ENCODE measurements around the gene SAP30BP.

The SAP30BP gene

DNA sequence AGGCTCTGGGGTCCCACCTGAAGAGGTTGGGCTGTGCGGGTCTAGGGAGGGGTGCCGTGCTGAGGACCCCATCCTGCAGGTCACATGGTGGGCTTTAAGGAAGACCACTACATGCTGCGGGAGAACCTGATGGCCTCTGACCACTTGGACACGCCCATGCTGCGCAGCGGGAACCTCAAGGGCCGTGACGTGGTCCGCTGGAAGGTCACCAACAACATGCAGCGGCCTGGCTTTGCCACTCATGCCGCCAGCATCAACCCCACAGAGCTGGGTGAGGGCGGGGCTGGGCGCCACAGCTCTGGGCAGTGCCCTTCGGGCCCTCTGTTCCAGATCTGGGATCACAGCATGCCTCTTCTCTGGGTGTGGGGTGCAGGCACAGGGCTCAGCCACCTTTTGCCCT, 72.7 kb downstream of the SAP30BP start:
- H4K20me1 ChIP-seq (ENCODE audit: control insufficient read depth, insufficient read depth, low read depth, low read length): no peaks in the 10 kb centered on the region
- no peak overlapping the region for H3K4me3 ChIP-seq (ENCODE audit: low read length)
- no peaks in the 10 kb centered on the region for H3K9me3 ChIP-seq (ENCODE audit: control insufficient read depth, insufficient read depth, low read length)
- TF ChIP-seq EZH2phosphoT487 (IDR thresholded peaks at IDR 0.05; ENCODE audit: borderline replicate concordance, low read length): no peak
- TF ChIP-seq, protein P1, sequence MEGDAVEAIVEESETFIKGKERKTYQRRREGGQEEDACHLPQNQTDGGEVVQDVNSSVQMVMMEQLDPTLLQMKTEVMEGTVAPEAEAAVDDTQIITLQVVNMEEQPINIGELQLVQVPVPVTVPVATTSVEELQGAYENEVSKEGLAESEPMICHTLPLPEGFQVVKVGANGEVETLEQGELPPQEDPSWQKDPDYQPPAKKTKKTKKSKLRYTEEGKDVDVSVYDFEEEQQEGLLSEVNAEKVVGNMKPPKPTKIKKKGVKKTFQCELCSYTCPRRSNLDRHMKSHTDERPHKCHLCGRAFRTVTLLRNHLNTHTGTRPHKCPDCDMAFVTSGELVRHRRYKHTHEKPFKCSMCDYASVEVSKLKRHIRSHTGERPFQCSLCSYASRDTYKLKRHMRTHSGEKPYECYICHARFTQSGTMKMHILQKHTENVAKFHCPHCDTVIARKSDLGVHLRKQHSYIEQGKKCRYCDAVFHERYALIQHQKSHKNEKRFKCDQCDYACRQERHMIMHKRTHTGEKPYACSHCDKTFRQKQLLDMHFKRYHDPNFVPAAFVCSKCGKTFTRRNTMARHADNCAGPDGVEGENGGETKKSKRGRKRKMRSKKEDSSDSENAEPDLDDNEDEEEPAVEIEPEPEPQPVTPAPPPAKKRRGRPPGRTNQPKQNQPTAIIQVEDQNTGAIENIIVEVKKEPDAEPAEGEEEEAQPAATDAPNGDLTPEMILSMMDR (IDR thresholded peaks at IDR 0.05; ENCODE audit: low read depth, low read length, poor library complexity, severe bottlenecking): no peak
- H3K36me3 ChIP-seq (ENCODE audit: control insufficient read depth, low read length): no peaks in the 10 kb centered on the region
- no peaks in the 10 kb centered on the region for H3F3A ChIP-seq (ENCODE audit: control insufficient read depth, insufficient read depth)
- H3K27me3 ChIP-seq (ENCODE audit: control insufficient read depth, low read length): no peaks in the 10 kb centered on the region
- no peak overlapping the region for H3K27ac ChIP-seq (ENCODE audit: low read depth, low read length)
- H3K79me2 ChIP-seq (ENCODE audit: control insufficient read depth, low read length): no peaks in the 10 kb centered on the region
- H3K4me2 ChIP-seq (ENCODE audit: low read length): no peak overlapping the region
- peaks cover 12% of the 10 kb centered on the region for H3K4me1 ChIP-seq (ENCODE audit: control insufficient read depth, low read length)
- no peaks in the 10 kb centered on the region for H3K9me2 ChIP-seq (replicated peaks; ENCODE audit: control insufficient read depth, low read length)

DNA sequence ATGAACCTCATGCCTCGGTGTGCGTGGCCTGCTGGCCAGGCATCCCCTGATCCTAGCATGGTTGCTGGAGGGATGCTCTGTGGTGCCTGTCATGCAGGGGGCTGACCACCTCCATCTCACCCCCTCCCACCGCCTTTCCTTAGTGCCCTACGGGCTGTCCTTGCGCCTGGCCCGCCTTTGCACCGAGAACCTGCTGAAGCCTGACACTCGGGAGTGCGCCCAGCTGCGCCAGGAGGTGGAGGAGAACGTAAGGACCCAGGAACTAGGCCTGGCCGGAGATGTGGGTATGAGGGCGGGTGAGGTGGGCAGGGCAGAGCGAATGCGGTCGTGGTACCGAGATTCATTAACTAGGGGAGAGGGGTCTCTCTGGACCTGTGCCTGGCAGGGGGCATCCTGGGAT, 73.1 kb downstream of the SAP30BP start:
- Histone ChIP-seq H3F3A (ENCODE audit: control insufficient read depth, insufficient read depth) (no peaks in the 10 kb centered on the region), H3K27me3 (ENCODE audit: control insufficient read depth, low read length) (no peaks in the 10 kb centered on the region), H3K4me3 (ENCODE audit: low read length) (no peak overlapping the region), H3K9me3 (ENCODE audit: control insufficient read depth, insufficient read depth, low read length) (no peaks in the 10 kb centered on the region), H3K4me2 (ENCODE audit: low read length) (no peak overlapping the region), H4K20me1 (ENCODE audit: control insufficient read depth, insufficient read depth, low read depth, low read length) (no peaks in the 10 kb centered on the region), H3K79me2 (ENCODE audit: control insufficient read depth, low read length) (no peaks in the 10 kb centered on the region), H3K36me3 (ENCODE audit: control insufficient read depth, low read length) (no peaks in the 10 kb centered on the region), H3K9me2 (replicated peaks; ENCODE audit: control insufficient read depth, low read length) (no peaks in the 10 kb centered on the region), H3K4me1 (ENCODE audit: control insufficient read depth, low read length) (peaks cover 11% of the 10 kb centered on the region), H3K27ac (ENCODE audit: low read depth, low read length) (no peak overlapping the region)
- no peak for TF ChIP-seq EZH2phosphoT487 (IDR thresholded peaks at IDR 0.05; ENCODE audit: borderline replicate concordance, low read length)
- TF ChIP-seq, protein P1 (IDR thresholded peaks at IDR 0.05; ENCODE audit: low read depth, low read length, poor library complexity, severe bottlenecking): no peak

DNA sequence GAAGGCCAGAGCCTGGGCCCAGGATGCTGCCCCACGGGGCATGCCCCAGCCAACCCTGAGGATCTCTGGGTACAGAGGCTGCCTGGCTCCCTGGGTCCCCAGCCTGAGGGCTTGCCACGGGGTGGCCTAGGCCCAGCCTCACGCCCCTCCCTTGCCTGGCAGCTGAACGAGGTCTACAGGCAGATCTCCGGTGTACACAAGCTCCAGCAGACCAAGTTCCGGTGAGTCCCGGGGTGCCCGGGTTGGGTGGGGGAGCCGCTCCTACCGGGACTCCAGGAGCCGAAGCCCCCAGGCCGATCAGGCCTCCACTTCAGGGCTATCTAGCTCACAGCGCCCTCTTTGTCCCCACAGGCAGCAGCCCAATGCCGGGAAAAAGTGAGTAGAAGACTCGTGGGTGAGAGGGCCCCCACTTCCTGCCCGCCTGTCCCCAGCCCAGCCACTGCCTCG, 73.5 kb downstream of the SAP30BP start:
- Histone ChIP-seq H3K4me1 (ENCODE audit: control insufficient read depth, low read length) (peaks cover 11% of the 10 kb centered on the region), H3F3A (ENCODE audit: control insufficient read depth, insufficient read depth) (no peaks in the 10 kb centered on the region), H3K27ac (ENCODE audit: low read depth, low read length) (no peak overlapping the region), H3K27me3 (ENCODE audit: control insufficient read depth, low read length) (no peaks in the 10 kb centered on the region), H4K20me1 (ENCODE audit: control insufficient read depth, insufficient read depth, low read depth, low read length) (no peaks in the 10 kb centered on the region), H3K9me3 (ENCODE audit: control insufficient read depth, insufficient read depth, low read length) (no peaks in the 10 kb centered on the region), H3K4me2 (ENCODE audit: low read length) (no peak overlapping the region), H3K9me2 (replicated peaks; ENCODE audit: control insufficient read depth, low read length) (no peaks in the 10 kb centered on the region), H3K79me2 (ENCODE audit: control insufficient read depth, low read length) (no peaks in the 10 kb centered on the region), H3K4me3 (ENCODE audit: low read length) (no peak overlapping the region), H3K36me3 (ENCODE audit: control insufficient read depth, low read length) (no peaks in the 10 kb centered on the region)
- TF ChIP-seq EZH2phosphoT487 (IDR thresholded peaks at IDR 0.05; ENCODE audit: borderline replicate concordance, low read length): no peak
- TF ChIP-seq, protein P1 (IDR thresholded peaks at IDR 0.05; ENCODE audit: low read depth, low read length, poor library complexity, severe bottlenecking): no peak
